HEK293T (cell line): Measurements from ENCODE around the gene SPTBN4.

Experiments used
- FOXA1 ChIP-seq: fragments of 450-650 bp; IDR thresholded peaks from 2 replicates; pipeline ENCODE4 v1.6.1; 2016; ENCODE audit warnings: mild to moderate bottlenecking
- FOXK2 ChIP-seq: fragments of 450-650 bp; IDR thresholded peaks from 2 replicates; pipeline ENCODE4 v1.6.1; 2016; ENCODE audit warnings: mild to moderate bottlenecking
- SP1 ChIP-seq: fragments of 450-650 bp; IDR thresholded peaks from 2 replicates; pipeline ENCODE4 v1.6.1; 2017
- SUZ12 ChIP-seq: fragments of 450-650 bp; IDR thresholded peaks from 2 replicates; pipeline ENCODE4 v1.6.1; 2016; ENCODE audit warnings: mild to moderate bottlenecking

GRCh38 chr19:40471111-40471510, 4.3 kb downstream of the SPTBN4 start:
- TF ChIP-seq SP1 = no peak
- TF ChIP-seq SUZ12 = no peak
- TF ChIP-seq FOXA1 = no peak
- TF ChIP-seq FOXK2 = no peak
